GM18520 (cell line): Measurements from ENCODE around the gene SNCAIP.

Source experiments
- ATAC-seq: cut with Tn5 transposase; IDR thresholded peaks from one replicate; pipeline ENCODE4 v1.9.1; 2021; ENCODE audit not compliant: unreplicated experiment

Gene SNCAIP

GRCh38 chr5:122421374-122422079 is 109.5 kb downstream of the SNCAIP start:
- ATAC-seq = peak; percentile 68

- no peak for ATAC-seq
These were observed 111.2 kb downstream of the SNCAIP start for GRCh38 chr5:122423221-122423620.

- no peak for ATAC-seq
These were observed 112.1 kb downstream of the SNCAIP start for GRCh38 chr5:122424132-122424531.

GRCh38 chr5:122426301-122426700 is 114.3 kb downstream of the SNCAIP start:
- ATAC-seq = no peak

- no peak for ATAC-seq
These were observed 115.6 kb downstream of the SNCAIP start for GRCh38 chr5:122427621-122428020.

- no peak for ATAC-seq
These were observed 117.7 kb downstream of the SNCAIP start for GRCh38 chr5:122429545-122430318.

GRCh38 chr5:122430319-122430586 is 118.2 kb downstream of the SNCAIP start:
- no peak for ATAC-seq

GRCh38 chr5:122431298-122431697 is 119.3 kb downstream of the SNCAIP start:
- ATAC-seq = no peak

- ATAC-seq = no peak
These were observed 122.4 kb downstream of the SNCAIP start for GRCh38 chr5:122434205-122434970.

GRCh38 chr5:122435234-122435633 is 123.2 kb downstream of the SNCAIP start:
- ATAC-seq = no peak

- no peak for ATAC-seq
These were observed 123.7 kb downstream of the SNCAIP start for GRCh38 chr5:122435761-122436160.

- no peak for ATAC-seq
These were observed 124.6 kb downstream of the SNCAIP start for GRCh38 chr5:122436615-122437014.

- no peak for ATAC-seq
These were observed 127.6 kb downstream of the SNCAIP start for GRCh38 chr5:122439645-122440044.

GRCh38 chr5:122442938-122443337 is 130.9 kb downstream of the SNCAIP start:
- ATAC-seq = peak; percentile 95

GRCh38 chr5:122444411-122444810 is 132.4 kb downstream of the SNCAIP start:
- ATAC-seq = no peak

- no peak for ATAC-seq
These were observed 133.0 kb downstream of the SNCAIP start for GRCh38 chr5:122445070-122445469.

- ATAC-seq = no peak
These were observed 135.0 kb downstream of the SNCAIP start for GRCh38 chr5:122447072-122447471.

GRCh38 chr5:122447879-122448278 is 135.8 kb downstream of the SNCAIP start:
- ATAC-seq = no peak

GRCh38 chr5:122454541-122454940 is 142.5 kb downstream of the SNCAIP start:
- no peak for ATAC-seq

GRCh38 chr5:122455939-122456338 is 143.9 kb downstream of the SNCAIP start:
- no peak for ATAC-seq

GRCh38 chr5:122457178-122457826 is 145.3 kb downstream of the SNCAIP start:
- no peak for ATAC-seq
